ENCODE results near the gene SUSD4. TPM values are rescaled to one million over a fixed set of nuclear protein-coding genes. Genes with fewer than 3 reads are reported as not detected.
A peak's percentile ranks its signal among the peaks of the same experiment; 100 is the strongest.

Gene SUSD4
- total and polyA plus RNA-seq, 9 of the 15 experiments (the other 6 are each of a cell fraction or from before 2014, with no cell fraction given) = 0.06 to 1.7 (median 0.09) TPM; not detected in 4

DNA sequence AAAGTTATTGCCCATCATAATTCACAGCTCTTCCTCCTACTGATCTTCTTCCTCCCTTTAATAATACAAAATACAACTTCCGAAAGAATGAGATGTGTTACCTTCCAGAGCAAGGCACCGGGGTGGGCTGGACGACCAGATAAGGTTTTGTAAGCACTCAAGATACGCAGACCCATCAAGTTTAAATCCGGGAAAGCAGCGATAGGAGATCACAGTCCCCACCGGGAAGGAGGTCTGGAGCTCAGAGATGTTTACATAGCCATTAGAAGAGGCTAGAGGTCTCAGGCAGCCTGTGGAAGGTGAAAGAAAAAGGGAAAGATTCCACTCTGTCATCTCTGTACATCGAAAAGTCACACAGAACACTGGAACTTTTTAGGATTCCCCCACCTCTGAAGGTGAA lies 99.4 kb downstream of the SUSD4 start (continued):
- TF ChIP-seq FOXA3 (CRISPR knock-in tag; conservative IDR thresholded peaks at IDR 0.05 in 1 of 2, IDR thresholded peaks at IDR 0.05 in 1 of 2) = peak in 1 of 2 experiments; percentile 88; a peak in 2 of 4 replicates
- TF ChIP-seq CXXC5 (CRISPR knock-in tag; IDR thresholded peaks at IDR 0.05) = peak; percentile 36; the same call in 1 of the 2 replicates
- peak; percentile 11 for TF ChIP-seq MEIS2 (IDR thresholded peaks at IDR 0.05; ENCODE audit: partially characterized antibody)
- TF ChIP-seq NFIC (IDR thresholded peaks at IDR 0.05) = peak; percentile 41; the same call in 1 of the 2 replicates
- 0 out of 2 replicates have a peak, but pooled peaks have one; percentile 26 for TF ChIP-seq NCOA1 (IDR thresholded peaks at IDR 0.05; ENCODE audit: low read depth)
- TF ChIP-seq CC2D1A (IDR thresholded peaks at IDR 0.05) = peak; percentile 31; the same call in 1 of the 2 replicates
- TF ChIP-seq, protein P1, sequence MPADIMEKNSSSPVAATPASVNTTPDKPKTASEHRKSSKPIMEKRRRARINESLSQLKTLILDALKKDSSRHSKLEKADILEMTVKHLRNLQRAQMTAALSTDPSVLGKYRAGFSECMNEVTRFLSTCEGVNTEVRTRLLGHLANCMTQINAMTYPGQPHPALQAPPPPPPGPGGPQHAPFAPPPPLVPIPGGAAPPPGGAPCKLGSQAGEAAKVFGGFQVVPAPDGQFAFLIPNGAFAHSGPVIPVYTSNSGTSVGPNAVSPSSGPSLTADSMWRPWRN (IDR thresholded peaks at IDR 0.05; ENCODE audit: low read depth) = 0 out of 2 replicates have a peak, but pooled peaks have one; percentile 49
- peak; percentile 77; the same call in 1 of the 2 replicates for TF ChIP-seq CTBP1 (IDR thresholded peaks at IDR 0.05; ENCODE audit: borderline replicate concordance)
- TF ChIP-seq CREBBP (IDR thresholded peaks at IDR 0.05; ENCODE audit: low read depth, low read length) = no peak
- 0 out of 4 replicates have a peak, but pooled peaks of 1 of the 2 experiments have one; percentile 8 for TF ChIP-seq MAZ (CRISPR knock-in tag; conservative IDR thresholded peaks at IDR 0.05 in 1 of 2, IDR thresholded peaks at IDR 0.05 in 1 of 2)
- TF ChIP-seq CHD4 (IDR thresholded peaks at IDR 0.05; ENCODE audit: insufficient read depth, insufficient replicate concordance, low read depth, low read length, poor library complexity, severe bottlenecking) = no peak
- no peak for TF ChIP-seq PHF20 (IDR thresholded peaks at IDR 0.05; ENCODE audit: partially characterized antibody)
- TF ChIP-seq HDGF (IDR thresholded peaks at IDR 0.05) = no peak
- TF ChIP-seq MTA2 (IDR thresholded peaks at IDR 0.05; ENCODE audit: low read depth) = 0 out of 2 replicates have a peak, but pooled peaks have one; percentile 55
- TF ChIP-seq SMARCA4 (IDR thresholded peaks at IDR 0.05) = 0 out of 2 replicates have a peak, but pooled peaks have one; percentile 48
- 0 out of 2 replicates have a peak, but pooled peaks have one; percentile 23 for TF ChIP-seq FOXA1 (IDR thresholded peaks at IDR 0.05; ENCODE audit: borderline replicate concordance)

All from K562 (cell line).